GM19240 (cell line): ENCODE results near the gene OR6B2.
"Not testable (repeated sequence)": the region's sequence is repeated elsewhere in the genome, so short reads cannot be mapped to it uniquely, and the experiment has no call there.

Experiments
- DNase-seq: peaks from one replicate; pipeline ENCODE4 v3.0.0; 2011; ENCODE audit warnings: low spot score; ENCODE audit not compliant: insufficient read length

OR6B2 gene

DNA sequence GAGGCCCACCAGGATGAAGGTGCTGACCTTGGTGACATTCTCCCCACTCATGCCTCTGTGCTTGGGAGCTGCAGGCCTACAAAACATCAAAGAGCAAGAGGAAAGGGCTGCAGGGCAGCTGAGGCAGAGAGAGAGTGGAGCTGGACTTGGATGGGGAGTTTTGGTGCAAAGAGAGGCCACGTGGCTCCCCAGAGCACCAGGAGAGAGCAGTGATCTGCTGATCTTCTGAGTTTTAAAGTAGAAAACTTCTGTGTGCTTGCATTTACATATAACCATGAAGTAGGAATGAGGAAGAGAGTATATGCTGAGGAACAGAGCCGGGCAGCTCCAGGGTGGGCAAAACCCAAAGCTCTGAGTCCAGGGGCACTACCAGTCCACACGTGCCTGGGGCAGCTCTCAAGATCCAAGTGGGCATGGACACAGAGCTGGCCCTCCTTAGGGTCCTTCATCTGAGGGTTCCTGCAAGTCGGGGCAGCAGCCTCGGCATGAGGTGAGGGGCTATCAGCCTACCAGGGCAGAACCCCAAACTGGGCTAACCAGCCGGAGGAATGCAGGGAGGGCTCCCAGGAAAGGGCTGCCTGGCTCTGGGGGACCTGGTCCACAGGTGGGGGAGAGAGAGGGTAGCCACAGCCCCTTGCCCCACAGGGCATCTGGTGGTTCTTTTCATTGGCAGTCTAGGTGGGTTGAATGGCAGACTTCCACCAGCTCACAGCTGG lies at the start of gene OR6B2:
Gene OR6B2, minus strand, starts transcription at position 51 of the 716 bp plus-strand sequence. Its CDS starts 0 bp downstream, at position 51.
- DNase-seq = no peak

DNA sequence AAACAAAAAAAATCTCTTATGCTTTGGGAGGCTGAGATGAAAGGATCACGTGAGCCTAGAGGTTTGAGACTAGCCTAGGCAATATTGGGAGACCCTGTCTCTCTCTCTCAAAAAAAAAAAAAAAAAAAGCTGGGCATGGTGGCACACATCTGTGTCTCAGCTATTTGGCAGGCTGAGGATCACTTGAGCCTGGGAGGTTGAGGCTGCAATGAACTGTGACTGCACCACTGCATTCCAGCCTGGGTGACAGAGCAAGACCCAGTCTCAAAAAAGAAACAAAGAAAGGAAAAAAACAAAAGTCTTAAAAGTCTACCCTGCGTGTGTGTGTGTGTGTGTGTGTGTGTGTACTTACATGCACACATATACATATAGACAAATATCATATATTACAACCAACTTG lies 48.4 kb upstream of the OR6B2 start:
- no peak for DNase-seq

DNA sequence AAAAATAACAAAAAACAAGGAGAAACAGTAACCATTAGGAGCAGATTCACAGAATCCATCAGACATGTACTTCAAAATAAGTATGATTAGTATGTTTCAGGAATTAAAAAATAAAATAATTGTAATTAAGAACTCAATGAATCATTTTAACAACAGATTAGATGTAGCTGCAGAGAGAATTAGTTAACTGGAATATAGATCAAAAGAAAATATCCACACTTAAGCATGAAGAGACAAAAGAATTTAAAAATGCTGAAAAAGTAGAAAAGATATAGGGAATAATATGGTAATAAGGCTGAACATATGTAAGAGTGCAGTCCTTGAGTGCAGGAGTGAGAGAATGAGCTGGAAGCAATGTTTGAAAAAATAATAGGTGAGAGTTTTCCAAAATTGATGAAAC lies 47.2 kb upstream of the OR6B2 start:
- DNase-seq = no peak

DNA sequence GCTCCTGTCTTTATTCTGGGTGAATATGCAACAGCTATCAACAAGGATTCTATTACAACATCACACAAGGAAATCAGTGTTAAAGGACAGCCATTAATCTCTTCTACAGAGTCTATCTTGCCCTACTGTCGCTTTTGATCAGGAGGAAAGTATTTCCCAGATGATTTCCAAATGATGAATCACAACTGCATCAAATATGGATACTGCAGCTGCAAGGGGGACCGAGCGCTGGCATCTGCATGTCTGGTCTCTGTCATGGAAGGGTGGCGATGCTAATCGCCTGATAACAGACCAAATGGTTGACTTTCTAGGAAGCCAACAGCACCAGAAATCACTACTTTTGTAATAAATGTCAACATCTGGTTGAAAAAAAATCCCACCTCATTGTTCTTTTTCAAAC lies 44.3 kb upstream of the OR6B2 start:
- no peak for DNase-seq

DNA sequence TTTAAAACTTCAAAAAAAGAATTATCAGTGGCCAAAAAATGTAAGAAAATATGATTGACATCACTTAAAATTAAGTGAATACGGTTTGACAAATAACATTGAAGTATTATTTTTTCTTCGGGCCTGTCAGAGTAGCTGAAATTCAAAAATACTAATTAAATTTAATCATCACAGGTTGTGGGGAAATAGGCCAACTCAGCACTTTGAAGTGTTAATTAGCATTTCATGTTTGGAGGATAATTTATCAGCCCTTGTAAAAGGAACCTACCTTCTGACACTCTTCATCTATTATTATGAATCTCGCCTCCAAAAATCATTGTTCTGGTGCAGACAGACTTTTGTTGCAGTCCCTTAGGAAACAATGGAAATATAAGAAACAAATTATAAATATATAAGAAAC lies 40.7 kb upstream of the OR6B2 start:
- DNase-seq = no peak

DNA sequence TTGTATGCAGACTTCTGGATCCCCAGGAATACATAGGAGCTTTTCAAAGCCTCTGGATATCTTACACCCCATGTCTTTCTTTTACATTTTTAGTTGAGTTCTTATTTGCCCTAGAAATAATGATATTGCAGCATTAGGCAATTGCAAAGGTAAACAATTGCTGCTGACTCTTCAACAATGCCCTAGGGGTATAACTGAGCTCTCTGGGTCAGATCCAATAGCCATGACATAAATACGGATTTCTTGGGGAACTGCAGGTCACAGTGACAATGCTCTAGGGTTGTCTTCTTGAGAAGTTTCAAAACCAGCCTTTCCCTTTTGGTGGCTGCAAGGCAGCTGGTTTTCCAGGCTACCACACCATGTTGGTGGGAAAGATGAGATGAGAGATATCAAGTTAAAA lies 39.6 kb upstream of the OR6B2 start:
- DNase-seq = no peak

DNA sequence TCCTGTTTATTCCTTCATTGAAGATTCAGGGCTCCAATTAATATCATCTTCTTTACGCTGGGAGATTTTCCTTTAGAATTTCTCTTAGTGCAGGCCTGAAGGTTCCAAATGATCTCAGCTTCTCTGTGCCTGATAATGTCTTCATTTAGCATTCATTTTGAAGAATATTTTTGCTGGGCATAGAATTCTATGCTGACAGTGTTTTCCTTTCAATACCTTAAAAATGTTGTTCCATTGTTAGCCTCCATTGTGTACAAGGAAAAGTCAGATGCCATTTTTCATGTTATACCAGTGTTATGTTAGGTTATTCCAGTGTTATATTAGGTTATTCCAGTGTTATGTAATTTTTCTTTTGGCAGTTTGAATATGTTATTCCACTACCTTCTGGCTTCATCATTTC lies 38.0 kb upstream of the OR6B2 start:
- DNase-seq = no peak

DNA sequence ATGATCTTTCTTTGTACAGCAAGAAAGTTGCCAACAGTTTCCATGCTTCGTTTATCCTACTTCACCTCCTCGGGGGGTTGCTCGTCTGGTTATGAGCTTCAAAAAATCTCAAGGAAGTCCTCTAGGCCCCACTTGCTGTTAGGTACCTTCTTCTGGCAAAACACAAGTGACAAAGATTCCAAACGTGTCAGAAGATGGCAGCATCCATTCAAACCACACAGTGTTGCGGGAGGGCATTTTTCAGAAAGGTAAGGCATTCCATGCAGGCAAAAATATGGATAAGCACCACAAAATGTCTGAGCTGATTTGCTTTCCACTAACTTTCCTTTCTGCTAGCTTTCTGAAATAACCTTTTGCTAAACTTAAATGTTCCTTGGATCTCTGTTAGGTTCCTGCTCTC lies 36.3 kb upstream of the OR6B2 start:
- no peak for DNase-seq

DNA sequence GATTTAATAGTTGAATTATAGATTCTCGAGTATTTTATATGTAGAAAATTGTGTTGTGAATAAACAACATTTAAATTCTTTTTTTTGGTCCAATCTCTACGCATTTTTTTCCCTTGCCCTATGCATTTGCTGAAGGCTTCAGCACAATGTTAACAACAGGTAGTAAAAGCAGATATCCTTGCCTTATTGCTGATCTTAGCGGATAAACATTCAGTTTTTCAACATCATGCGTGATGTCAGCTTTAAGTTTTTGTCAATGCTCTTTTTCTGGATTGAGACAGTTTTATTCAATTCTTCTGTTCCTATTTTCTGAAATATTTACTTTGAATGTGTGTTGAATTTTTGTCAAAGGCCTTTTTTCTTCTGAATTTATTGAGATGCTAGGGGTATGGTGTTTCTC lies 34.7 kb upstream of the OR6B2 start:
- DNase-seq = no peak

DNA sequence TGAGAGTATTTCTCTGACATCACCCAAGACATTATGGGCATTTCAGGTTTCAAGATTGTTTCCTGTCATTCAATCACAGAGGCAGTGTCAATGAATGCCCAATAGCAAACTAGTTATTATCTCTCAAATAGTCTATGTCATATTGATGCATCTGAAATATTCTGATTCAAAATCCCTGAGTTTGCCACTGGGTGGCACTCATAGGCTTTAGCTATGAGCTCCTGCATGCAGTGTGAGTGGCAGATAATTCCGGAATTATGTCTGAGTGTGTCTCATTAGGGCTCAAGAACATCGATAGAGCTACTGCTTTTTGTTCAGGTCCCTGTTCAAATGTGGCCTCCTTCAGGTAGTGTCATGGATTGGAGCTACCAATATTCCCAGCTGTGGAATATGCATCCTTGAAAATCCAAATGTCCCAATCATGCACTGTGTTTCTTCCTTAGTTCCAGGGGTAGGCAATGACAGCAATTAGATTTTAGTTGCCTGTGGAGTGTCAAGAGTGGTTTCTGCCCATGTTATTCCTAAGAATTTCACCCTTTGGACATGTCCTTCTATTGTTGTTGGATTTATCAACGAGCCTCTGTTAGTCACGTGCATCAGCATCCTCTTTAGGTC lies 30.9 kb upstream of the OR6B2 start:
- peak; percentile 22 for DNase-seq

DNA sequence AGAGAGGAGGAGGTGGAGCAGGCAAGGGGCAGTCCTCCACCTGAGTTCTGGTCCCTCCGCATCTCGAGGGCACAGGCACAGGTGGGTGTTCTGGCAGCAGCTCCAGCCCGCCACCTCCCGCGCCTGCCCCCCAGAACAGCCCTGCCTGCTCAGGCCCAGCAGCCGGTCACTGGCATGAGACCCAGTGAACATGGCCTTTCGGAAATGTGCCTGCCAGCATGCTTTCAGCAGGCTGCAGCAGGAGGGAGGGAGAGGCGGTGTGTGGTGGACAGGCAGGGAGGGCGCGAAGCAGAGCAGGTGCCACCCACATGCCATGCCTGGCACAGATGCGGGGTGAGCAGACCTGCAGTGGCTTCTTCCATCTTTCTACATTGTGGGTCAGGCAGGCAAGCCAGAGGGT lies 26.4 kb upstream of the OR6B2 start:
- no peak for DNase-seq

DNA sequence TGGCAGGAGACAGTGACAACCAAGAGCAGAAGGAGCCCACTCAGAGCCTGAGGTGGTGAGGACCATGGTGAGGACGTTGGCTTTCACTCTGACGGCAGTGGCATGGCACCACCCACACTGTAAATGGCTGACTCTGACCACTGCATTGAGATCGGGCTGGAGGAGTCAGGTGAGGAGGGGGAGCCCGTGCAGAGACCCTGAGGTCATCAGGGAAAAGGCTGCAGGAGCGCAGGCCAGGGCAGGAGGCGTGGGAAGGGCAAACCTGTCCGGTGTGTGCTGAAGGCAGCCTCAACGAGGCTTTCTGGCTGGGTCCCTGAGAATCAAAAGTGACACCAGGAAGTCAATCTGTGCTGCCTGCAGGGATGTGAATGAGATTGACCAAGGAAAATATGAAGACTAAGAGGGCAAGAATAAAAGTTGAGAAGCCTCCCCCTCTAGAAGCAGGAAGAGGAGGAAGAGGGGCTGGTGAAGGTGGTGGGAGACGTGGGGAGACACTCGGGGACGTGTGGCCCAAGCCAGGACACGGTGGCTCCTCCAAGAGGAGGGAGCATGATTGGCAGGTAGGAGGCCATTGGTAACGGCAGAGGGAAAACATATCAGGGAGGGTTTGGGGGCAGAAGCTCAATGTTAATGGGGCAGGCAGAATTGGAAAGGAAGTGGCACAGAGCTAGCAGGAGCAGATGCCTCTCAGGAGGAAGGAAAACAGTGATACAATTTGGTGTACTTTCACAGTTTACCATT lies 25.1 kb upstream of the OR6B2 start:
- no peak for DNase-seq

DNA sequence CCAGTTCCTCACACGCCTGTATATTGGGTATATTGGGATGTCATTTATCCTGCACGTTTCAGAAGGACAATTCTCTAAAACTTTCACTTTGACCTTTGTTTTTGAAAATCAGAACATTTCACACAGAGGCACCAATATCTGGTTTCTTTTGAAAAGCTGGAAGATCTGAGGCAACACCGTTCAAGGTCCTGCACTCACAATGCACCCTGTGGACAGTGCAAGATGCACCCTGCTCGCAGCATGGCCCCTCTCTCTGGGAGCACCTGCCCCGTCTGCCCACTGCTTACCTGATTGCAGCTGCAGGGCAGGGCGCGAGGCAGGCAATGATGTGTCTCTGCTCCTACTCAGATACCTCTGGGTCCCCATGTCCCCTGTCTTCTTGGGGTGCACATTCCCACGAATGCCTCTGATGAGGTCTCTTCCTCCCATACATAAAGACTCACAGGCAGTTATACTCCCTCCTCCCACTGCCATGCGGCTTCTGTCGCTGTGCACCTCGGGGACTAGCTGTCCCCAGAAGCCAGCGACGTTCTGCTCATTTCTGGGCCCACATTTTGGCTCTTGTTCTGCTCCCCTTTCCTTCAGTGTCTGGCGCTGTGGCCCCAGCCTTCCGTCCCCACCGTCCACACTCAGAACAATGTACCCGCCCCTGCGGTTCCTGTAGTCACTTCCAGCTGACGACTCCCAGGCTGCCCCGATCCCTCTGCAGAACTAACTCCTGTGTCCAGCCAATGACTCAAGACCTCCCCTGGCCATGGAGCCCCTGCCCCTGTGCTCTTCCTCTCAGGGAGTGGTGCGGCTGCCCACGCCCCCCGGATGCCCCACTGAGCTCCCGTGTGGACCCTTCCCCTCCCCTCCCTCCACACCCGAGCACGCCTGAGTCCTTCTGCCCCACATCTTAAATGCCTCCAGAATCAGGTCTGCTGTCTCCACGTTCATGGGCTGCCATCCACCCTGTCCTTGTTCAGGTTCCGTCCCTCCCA lies 23.2 kb upstream of the OR6B2 start, which contains the start of gene OR6B3:
Gene OR6B3, minus strand, starts transcription at position 349 of the 983 bp plus-strand sequence.
- no peak for DNase-seq

DNA sequence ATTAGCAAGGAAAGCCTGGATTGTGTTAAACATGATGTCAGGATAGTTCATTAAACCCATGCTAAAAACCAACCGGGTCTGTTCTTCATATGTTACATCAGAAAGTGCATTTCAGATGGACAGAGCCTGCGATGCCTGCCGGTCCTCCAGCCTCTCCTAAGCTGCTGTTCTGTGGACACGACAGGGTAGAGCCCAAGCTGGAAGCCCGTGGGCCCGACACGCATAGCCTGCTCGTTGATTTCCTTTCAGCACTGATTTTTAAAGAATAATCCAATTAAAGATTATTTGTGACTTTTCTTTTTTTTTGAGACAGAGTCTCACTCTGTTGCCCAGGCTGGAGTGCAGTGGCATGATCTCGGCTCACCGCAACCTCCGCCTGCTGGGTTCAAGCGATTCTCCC lies 22.3 kb upstream of the OR6B2 start:
- no peak for DNase-seq

DNA sequence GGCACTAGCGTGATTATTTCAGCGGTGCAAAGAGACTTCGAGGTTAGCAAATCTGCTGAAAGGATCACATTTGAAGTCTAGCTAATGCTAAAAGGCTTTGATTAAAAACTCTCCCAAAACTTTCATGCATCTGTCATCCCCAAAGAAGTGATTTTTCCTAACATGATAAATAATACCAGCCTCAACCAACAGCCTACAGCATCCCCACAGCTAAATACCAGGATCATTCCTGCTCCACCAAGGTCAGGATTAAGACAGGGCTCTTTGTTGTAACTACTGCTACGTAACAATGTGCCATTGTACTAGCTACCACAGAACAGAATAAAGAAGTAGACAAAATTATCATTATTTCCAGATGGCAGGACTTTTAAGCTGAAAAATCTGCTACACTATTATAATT lies 21.5 kb upstream of the OR6B2 start:
- DNase-seq = no peak

DNA sequence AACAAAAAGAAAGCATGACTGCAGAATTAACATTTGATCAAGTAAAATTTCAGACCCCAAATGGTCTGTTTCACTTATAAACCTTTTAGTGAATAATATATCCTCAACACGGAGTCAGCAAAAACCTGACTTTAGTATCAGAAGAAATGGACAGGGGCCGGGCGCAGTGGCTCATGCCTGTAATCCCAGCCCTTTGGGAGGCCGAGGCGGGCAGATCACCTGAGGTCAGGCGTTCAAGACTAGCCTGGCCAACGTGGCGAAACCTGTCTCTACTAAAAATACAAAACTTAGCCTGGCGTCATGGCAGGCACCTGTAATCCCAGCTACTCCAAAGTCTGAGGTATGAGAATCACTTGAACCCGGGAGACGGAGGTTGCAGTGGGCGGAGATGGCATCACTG lies 20.0 kb upstream of the OR6B2 start:
- DNase-seq = no peak

DNA sequence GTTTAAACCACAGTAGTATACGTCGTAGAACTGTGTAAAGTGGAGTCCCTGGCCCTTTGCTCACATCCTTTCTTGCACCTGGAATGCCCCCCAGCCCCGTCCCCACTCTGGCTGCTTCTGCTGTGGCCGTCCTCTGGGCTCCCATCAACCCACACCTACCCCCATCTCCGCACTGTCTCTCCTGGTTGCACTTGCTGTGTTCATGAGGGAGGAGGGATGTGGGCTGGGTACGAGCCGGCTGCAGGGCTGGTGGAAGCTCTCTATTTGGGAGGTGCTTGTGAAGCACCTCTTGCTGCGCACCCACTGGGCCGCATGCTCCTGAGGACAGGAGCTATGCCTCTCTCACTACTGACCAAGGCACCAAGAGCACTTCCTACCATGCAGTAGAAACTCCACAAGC lies 18.0 kb upstream of the OR6B2 start:
- no peak for DNase-seq

DNA sequence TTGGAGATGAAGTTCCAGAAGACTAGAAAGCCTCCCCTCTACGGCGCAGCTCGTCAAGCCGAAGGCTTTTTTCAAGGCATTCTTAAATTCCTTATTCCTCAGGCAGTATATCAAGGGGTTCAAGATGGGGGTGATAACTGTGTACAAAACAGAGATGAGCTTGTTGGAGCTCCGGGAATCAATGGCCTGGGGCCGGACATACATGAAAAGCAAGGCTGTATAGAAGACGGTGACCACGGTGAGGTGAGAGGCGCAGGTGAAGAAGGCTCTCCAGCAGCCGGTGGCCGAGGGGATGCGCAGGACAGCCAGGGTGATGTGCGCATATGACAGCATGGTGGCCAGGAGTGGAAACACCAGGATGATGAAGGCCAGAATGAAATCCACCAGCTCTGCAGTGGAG lies 14.9 kb upstream of the OR6B2 start:
- DNase-seq = no peak

DNA sequence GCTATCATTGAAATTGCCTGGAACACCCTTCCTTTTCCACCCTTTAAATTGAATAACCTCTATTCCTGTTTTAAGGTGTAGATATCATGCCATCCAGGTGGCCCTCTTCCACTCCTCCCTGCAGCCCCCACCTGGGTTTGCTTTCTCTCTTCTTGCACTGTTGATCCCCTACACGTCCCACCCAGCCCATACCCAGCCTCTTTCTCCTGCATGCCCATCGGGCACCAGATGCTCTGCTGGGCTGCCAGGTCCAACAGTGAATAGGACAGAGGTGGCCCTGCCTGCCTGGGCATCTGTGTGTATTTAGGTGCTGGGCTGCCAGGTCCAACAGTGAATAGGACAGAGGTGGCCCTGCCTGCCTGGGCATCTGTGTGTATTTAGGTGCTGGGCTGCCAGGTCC lies 13.9 kb upstream of the OR6B2 start:
- not testable (repeated sequence) for DNase-seq

DNA sequence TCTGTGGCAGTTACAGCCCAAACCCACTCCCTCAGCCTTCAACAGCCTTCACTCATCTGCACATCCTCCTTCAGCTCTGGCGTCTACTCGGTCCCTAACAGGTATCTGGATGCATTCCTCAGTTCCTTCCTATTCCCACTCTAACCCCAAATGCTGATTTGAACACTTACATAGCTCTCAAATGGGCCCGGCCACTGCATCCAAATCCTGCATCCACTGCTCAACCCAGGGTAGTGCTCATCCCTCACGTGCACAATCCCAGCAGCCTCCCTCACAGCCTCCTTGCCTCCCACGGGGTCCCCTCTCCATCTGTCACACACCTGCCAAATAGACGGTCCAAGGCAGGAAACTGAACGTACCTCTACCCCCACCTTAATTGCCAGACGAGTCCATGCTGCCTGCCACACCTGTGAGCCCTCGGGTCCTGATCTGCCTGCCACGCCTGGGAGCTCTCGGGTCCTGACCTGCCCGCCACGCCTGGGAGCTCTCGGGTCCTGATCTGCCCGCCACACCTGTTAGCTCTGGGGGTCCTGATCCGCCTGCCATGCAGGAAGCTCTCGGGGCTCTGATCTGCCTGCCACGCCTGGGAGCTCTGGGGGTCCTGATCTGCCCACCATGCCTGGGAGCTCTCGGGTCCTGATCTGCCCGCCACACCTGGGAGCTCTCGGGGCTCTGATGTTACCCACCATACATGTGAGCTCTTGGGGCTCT lies 13.2 kb upstream of the OR6B2 start:
- DNase-seq = no peak

DNA sequence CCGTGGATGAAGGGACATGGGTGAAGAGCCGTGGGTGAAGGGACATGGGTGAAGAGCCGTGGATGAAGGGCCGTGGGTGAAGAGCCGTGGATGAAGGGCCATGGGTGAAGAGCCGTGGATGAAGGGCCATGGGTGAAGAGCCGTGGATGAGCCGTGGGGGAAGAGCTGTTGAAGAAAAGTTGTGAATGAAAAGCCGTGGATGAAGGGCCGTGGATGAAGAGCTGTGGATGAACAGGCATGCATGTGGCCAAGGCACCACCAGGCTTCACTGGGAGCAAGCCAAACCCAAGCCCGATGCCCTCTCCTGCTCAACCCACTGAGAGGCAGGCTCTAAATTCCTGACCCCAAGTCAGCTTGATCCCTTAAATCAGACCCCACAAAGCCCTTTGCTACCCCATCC lies 12.5 kb upstream of the OR6B2 start:
- DNase-seq = no peak
